GM19240 (cell line): ENCODE data around the gene PEX5.
"Not testable (repeated sequence)": the region's sequence is repeated elsewhere in the genome, so short reads cannot be mapped to it uniquely, and the experiment has no call there.

Source experiments
- DNase-seq: peaks from one replicate; pipeline ENCODE4 v3.0.0; 2011; ENCODE audit warnings: low spot score; ENCODE audit not compliant: insufficient read length

The PEX5 gene

GRCh38 chr12:7210642-7211151, 21.2 kb downstream of the PEX5 start:
- DNase-seq, result no peak

GRCh38 chr12:7212678-7213077, 23.2 kb downstream of the PEX5 start:
- DNase-seq, result no peak

GRCh38 chr12:7213745-7214144, 24.3 kb downstream of the PEX5 start:
- not testable (repeated sequence) for DNase-seq

GRCh38 chr12:7217475-7218069, 28.1 kb downstream of the PEX5 start:
- DNase-seq, result no peak

GRCh38 chr12:7219599-7220243, 30.2 kb downstream of the PEX5 start:
- peak; percentile 35 for DNase-seq

- DNase-seq, result no peak
Observed at GRCh38 chr12:7221486-7221885, 32.0 kb downstream of the PEX5 start.

GRCh38 chr12:7229741-7230140, 40.3 kb downstream of the PEX5 start:
- no peak for DNase-seq

DNA sequence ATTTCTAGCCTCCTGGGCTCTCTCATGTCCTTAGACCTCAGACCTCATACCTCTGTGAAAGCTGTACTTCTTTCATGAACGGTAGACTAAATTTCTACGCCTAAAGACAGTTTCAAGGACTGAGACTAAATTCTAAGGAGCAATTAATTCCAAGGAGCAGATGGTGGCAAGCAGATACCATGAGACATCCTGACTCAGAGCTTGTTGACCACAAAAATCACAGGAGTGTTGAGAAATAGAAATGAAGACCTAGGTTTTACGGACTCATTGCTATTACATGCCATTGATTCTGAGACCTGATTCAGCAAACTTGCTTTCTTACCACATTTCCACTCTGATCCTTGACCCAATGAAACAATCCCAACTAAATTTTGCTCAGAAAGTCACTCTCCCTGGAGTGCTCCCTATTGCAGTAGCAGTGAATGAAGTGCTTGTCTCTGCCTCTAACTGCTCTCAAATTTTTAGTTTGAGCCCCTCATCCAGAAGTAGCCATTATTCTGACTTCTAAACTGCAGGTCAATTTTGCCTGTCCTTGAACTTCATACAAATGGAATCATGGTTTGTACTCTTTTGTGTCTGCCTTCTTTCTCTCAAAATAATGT, 52.0 kb downstream of the PEX5 start:
- no peak for DNase-seq

DNA sequence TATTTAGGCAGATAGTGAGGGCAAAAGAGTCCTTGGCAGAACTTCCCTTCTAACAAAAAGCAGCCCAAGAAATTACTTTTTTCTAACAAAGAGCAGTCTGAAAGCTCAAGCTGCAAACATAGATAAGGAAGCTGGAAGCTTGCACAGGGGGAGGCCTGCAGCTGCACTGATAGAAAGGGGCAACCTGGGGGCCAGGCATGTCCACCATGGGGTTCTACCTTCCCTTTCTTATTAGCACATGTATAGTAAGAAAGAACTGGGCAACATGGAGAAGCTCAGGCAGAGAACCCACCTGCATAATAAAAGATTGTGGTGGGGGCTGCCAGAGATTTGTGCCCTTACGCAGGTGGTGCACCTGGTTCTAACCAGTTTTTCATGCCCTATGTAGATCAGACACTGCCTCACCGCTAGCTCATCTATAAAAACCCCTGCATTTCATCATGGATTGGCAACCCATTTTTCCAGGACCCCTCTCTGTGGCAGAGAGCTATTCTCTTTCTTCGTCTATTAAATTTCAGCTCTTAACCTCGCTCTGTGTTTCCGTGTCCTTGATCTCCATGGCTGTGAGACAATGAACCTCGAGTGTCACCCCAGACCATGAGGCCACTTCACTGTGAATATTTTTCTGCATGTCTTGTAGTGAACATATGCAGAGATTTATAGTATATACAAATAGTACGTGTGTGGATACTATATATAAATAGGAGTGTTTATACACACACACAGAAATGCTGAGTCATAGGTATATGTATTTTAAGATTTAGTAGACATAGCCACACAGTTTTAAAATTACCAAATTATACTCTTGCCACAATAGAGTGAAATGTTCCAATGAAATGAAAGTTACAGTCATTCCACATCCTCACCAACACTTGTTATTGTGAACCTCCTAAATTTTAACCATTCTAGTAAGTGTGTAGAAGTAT, 53.0 kb downstream of the PEX5 start:
- DNase-seq, result no peak

- not testable (repeated sequence) for DNase-seq
Observed at GRCh38 chr12:7251328-7251996, 62.0 kb downstream of the PEX5 start.

DNA sequence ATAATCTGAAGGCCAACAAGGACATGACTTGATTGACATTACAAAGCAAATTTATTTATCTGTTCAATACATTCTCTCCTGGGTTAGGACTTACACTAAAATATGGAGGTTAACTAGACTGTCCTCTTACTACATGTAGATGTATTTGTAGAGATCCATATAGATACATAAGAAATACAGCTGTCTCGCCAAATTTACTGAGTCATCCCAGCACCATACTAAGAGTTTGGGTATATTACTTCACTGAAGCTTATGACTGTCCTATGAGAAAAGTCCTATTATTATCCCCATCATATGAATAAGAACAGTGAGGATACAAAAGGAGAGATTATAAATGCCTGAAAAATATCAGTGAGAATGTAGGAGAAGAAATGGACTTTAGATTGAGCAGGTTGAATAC, 69.6 kb downstream of the PEX5 start:
- no peak for DNase-seq
